Activated T-cell treated with anti-CD3 and anti-CD28 coated beads for 48 hours (primary cell): ENCODE results near the gene CFAP97D2.

Experiments
- DNase-seq: peaks from one replicate; pipeline ENCODE4 v3.0.0-alpha.2; 2020; ENCODE audit warnings: low read depth

The CFAP97D2 gene

DNA sequence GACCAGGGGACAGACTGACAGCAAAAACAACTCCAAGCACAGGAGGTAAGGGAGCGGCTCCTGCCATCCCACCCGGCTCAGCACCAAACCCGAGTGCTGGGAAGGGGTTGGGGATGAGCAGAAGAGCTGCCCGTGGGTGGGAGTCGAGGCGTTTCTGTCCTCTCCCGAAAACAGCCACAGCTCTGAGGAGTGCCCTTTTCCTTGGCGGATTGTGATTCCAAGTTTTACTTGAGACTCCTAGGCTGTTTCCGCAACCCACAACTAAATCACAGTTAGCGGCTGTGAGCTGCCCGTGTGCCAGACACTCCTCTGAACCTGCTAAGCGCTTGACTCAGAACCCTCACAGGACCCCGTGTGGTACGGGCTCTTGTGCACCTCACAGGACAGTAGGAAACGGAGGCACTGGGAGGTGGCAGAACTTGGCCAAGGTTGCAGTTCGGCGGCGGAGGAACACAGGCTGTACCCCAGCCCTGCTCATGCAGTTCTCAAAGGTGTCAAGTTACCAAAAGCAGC lies 21.4 kb downstream of the CFAP97D2 start:
- DNase-seq = no peak

DNA sequence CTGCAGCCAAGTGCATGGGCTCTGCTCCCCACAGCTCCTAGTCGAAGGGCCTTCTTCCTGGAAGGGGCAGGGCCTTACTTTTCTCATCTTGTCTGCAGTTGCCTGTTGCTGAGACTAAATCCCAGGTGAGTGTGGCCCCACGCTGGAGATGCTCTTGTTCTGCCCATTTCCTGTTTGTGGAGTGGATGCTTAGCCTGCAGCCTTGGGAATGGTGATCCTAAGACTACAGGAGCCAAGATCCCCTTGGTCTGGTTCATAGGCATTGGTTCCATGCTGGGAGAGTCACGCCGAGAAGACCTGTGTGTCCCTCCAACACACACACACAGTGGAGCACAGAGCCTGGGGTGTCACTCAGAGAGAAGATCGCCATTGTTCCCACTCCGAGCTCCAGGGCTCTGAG lies 23.5 kb downstream of the CFAP97D2 start:
- DNase-seq = no peak

DNA sequence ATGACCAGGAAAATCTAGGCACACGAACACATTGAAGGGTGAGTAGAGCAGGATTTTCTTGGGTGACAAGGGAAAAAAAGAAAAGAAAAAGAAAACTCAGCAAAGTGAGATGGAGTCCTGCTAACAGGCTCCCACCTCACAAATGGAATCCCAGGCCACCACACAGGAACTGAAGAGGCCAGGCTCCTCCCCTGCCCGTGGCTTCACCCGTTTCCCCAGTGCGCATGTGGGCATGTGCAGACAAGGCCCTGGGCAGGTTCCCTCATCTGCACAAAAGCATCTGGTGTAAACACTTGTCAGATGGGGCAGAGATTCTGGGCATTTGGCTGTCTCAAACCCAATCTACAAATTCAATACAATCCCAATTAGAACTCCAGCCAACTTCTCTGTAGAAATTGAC lies 24.5 kb downstream of the CFAP97D2 start:
- DNase-seq = no peak

DNA sequence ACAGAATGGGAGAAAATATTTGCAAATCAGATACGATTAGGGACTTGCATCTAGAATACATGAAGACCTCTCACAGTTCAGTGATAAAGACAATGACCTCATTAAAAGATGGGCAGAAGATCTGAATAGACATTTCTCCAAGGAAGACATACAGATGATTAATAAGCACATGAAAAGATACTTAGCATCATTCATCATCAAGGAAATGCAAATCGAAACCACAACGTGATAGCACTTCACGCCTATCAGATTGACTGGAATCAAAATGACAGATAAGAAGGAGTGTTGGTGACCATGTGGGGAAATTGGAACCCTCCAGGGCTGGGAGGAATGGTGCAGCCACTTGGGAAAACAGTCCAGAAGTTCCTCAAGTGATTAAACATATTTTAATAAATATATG lies 25.8 kb downstream of the CFAP97D2 start:
- DNase-seq = no peak

DNA sequence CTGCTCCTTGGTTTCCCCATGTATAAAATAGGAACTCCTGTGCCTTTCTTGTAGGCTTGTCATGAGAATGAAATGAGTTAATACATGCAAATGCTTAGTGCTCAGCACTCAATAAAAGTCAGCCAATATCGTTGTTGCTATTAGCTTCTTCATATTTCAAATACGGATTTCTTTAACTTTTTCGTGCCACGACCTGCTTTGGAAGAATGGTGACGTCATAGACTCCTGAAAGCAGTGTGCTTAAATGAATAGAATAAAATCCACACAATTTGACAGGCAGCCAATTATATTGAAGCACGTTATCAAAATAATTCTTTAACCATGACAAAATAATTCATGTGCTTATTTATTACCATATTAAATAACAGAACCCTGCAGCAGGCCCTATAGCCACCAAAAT lies 29.1 kb downstream of the CFAP97D2 start:
- no peak for DNase-seq

DNA sequence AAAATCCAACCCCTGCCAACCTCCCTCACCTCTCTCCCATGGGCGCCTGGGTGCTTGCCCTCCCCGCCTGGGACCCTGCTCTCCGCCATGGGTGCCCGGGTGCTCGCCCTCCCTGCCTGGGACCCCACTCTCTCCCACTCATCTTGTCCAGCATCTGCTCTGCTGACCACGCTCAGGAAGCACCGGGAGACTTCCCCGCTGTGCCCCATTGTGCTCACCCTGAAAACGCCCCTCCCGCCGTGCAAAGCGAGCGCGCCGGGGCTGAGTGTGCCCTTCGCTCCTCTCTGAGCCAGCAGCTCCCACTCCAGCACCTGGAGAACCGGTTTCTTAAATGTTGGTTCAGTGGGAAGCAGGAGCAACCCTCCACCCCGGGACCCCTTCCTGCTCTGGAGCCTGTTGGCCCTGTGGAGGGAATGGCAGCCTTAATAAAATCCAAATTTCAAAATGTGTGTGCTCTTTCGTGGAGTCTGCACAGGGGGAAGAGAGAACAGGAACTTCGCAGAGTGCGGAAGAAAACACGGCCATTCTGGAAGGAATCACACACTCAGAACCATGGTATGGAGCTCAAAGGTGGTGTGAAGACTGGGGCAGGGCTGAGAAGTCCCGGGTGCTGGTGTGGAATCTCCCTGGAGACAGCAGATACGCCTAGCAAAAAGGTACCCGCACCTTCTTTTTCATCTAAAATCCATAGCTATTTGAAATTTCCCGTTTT lies 32.5 kb downstream of the CFAP97D2 start:
- no peak for DNase-seq

DNA sequence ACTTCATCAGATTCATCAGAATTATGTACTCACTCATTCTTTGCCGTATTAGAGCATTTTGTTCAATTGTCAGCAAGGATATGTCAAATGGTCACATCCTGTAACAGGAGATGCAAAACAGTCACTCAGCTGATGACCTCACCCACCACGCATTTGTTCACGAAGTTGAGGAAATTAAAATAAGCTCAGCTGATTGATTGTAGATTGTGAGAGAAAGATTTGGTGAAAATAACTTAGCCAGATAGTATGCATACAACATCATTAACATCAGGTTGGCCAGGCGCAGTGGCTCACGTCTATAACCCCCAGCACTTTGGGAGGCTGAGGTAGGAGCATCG lies 33.1 kb downstream of the CFAP97D2 start:
- DNase-seq = no peak

DNA sequence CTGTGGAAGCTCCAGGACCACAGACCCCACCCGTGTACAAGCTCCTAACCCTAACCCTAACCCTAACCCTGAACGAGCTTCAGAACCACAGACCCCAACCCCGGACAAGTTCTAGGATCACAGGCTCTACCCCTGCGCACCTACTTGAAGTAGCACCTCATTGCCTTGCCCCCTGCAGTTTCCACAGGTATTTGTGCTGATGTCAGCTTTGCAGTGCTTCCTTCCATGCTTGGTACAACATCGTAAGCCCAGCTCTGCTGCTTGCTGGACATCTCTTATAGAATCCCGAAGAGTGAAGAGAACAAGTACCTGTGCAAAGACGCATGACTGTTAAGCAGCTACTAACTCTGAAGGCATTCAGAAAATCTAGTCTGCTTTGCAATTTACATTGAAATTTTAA lies 34.9 kb downstream of the CFAP97D2 start:
- no peak for DNase-seq

DNA sequence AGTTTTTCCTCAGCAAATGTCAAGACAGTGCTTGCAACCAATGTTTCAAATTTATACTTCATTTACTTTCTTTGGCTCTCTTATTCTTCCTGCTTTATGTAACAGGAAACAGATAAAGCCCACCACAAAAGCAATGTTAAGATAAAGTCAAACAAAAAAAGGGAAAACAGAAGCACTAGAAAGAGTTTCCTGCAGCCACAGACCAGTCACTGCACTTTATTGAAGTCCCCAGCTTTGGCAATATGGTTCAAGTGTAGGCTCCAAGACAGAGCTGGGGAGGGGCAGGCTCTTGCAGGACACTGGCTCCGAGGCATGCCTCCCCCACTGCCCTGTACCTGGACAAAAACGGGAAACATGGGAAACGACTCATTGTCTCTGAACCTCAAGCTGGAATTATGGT lies 40.3 kb downstream of the CFAP97D2 start:
- no peak for DNase-seq

DNA sequence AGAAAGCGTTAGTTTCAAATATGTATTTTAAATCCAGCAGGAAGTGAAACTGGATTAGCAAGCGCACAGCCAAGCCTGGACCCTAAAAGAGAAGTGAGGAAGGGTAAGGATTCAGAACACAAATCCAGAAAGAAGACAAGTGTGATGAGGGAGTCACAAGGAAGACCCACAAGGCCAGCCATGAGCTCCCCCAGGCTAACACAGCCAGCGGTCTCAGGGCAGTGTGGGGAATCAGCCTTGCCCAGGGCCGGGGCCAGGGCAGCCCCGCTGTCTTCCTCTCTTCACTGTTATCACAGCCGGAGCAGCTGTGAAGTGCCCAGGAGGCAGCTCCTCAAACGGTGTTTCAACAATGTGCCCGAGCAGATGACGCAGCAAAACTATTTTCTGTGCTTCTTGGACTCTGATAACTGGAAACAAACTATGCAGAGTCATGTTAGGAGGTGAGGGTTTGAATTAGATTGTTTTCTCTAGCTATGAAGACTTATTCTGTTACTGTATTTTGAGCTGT lies 43.5 kb downstream of the CFAP97D2 start:
- DNase-seq = no peak

DNA sequence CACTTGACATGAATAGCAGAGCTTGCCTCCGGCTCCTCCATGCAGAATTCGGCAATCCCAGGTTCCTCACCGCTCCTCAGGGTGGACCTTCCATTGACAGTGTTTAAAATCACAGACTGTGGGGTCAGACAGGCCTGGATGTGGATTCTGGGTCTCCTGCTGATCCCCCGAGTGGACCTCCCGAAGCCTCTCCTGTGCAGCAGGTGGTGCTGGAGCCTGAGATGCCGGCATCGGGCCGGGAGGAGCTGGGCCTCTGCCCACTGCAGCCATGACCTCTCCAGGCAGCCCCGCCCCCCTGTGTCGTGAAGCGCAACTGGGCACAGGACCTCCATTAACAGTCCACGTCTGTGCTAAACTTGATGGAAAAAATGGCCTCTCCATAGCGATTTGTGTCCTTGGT lies 45.1 kb downstream of the CFAP97D2 start:
- DNase-seq = no peak

DNA sequence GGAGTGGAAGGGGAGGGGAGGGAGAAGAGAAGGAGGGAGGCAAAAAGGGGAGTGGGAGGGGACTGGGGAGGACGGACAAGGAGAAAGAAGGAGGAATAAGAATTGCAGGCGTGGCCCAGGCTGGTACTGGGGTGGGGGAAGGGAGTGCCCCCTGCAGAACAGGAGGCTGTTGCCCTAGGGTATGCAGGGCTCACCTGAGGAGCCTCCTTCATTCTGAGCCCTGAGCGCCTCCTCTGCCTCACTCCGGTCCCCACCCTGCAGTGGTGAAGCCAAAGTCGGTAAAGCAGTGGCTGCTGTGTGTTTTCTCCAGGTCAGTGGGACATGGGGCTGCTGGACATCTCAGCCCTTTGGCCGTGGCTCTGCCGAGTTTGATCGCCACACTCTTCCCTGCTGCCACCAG lies 46.6 kb downstream of the CFAP97D2 start:
- DNase-seq = no peak

DNA sequence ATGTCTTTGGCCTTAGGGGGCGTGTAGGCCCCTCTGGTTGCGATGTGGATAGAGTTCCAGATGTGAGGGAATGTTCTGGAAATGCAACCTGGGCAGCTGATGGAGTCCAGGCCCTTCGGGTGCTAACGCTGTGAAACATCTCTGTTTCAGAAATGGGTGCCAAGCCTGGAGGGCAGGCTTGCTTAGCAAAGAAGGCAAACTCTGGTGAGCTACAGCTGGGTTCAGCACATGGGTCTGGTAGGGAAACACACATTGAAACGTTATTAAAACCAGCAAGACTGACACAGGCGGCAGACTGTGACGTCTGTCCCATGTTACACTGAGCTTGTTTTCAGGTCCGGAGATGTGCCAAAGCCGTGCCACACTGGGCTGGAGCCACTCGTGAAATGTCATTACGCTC lies 47.0 kb downstream of the CFAP97D2 start:
- DNase-seq = no peak

DNA sequence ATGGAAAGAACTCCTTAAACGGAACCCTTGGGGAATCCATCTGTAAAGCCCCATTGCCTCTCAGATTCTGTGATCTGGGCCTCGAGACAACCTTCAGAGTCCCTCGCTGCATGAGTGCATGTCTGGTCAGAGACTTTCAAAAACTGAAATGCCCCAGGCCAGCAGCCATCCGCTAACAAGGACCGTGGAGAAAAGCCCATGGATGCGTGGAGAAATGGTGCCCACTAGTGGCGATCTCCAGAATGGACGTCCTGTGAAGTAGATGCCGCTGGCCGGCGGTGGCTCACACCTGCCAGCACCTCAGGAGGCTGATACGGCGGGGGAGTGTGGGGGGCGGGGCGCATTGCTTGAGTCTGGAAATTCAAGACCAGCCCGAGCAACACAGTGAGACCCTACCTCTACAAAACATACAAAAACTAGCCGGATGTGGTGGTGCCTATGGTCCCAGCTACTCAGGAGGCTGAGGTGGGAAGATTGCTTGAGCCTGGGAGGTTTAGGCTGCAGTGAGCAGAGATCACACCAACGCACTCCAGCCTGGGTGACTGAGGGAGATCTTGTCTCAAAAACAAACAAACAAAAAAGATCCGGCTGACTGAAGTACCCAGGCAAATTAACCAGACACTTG lies 47.8 kb downstream of the CFAP97D2 start:
- DNase-seq = peak; percentile 81

DNA sequence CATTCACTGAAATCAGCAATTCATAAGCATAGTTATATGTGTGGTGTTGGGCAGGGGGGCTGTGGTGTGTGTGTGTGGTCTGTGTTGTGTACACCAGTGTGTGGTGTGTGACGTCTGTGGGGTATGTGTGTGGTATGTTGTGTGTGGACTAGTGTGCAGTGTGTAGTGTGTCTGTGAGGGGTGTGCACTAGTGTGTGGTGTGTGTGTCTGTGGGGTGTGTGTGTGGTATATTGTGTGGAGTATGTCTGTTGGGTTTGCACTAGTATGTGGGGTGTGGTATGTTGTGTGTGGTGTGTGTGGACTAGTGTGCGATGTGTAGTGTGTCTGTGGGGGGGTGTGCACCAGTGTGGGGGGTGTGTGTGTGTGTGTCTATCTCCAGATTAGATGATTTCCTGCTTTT lies 48.5 kb downstream of the CFAP97D2 start:
- DNase-seq = no peak

DNA sequence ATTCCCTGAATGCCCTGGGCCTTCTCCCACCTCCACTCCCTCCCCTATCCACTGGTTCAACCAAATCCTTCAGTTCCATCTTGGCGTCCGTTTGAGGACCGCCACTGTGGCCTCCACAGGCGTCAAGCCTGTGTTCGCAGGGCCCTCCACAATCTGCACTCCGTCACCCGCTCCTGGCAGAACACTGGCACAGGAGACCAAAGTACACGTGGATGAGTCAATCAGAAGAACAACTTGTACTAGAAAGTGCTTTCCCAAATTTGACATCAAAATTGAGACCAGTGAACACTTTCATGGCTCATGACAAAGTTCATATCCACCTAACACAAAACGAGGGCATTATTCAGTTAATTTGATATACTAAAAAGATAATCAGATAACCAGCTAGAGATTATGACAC lies 49.1 kb downstream of the CFAP97D2 start:
- no peak for DNase-seq

DNA sequence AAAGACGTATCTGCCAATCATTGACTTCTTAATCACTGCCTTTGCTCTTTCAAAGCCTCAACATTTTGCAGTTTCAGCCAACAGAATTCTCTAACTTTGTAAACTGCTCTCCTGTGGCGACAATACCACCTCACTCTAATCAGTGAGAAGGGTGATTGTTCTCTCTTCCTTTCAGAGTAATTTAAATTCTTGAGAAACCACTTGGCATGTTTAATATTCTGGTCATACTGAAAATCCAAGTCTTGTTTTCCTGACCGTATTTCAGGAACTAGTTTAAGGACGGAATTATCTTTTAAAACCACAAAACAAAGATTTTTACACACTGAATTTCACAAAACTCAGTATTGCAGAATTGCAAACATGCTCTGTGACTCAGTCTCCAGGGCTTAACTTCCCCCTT lies 50.4 kb downstream of the CFAP97D2 start:
- no peak for DNase-seq

DNA sequence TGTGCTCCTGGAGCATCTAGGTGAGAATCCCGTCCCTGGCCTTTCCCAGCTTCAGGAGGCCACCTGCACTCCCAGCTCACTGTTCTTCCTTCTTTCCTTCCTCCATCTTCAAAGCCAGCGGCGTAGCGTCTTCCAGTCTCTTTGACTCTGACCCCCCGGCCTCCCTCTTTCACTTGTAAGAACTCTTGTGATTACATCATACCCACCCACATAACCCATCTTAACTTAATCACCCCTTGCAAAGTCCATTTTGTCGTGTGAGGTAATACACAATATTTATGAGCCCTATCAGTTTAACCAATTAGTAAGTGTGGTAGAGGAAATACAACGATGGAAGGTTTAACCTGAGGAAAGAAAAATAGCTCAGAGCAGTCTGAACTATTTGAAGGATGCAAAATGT lies 51.1 kb downstream of the CFAP97D2 start:
- DNase-seq = no peak

DNA sequence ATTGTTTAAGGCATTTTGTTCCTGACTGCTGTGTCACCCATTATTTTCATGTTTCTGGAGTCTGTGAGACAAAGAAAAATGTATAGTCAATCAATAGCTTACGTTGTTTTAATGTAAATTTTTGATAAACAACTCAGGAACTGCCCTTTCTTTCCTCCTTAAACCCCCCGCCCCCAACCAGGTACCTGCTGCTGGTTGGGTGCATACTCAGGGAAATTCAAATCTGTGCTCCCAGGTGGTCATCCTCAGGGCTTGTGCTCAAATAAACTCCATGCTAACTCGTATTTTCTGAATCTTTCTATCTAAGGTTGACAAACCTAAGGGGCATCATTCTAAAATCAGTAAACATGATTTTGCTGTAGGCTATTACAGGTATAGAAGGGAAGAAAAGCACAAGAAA lies 51.5 kb downstream of the CFAP97D2 start:
- no peak for DNase-seq

DNA sequence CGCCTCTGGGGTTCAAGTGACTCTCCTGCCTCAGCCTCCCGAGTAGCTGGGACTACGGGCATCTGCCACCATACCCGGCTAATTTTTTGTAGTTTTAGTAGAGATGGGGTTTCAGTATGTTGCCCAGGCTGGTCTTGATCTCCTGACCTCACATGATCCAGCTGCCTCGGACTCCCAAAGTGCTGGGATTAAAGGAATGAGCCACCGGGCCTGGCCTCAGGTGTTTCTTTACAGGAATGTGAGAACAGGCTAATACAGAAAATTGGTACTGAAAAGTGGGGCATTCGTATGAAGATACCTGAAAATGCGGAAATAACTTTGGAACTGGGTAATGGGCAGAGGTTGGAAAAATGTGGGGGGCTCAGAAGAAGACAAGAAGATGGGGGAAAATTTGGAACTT lies 52.8 kb downstream of the CFAP97D2 start:
- DNase-seq = no peak

DNA sequence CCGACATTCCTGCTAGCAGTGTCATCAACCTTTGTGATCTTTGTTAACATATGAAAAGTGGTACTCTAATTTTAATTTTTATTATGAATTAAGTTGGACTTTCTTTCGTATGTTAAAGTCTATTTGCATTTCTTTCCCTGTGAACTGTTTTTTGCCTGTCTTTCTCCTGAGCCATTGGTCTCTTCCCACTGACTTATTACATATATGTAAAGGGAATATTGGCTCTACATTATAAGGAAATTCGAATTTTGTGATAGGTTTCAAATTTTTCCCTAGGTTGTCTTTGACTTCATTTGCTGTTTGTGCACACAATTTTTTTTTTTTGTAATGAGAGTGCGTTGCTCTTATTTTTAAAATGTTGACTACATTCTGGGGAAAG lies 55.2 kb downstream of the CFAP97D2 start:
- DNase-seq = no peak

DNA sequence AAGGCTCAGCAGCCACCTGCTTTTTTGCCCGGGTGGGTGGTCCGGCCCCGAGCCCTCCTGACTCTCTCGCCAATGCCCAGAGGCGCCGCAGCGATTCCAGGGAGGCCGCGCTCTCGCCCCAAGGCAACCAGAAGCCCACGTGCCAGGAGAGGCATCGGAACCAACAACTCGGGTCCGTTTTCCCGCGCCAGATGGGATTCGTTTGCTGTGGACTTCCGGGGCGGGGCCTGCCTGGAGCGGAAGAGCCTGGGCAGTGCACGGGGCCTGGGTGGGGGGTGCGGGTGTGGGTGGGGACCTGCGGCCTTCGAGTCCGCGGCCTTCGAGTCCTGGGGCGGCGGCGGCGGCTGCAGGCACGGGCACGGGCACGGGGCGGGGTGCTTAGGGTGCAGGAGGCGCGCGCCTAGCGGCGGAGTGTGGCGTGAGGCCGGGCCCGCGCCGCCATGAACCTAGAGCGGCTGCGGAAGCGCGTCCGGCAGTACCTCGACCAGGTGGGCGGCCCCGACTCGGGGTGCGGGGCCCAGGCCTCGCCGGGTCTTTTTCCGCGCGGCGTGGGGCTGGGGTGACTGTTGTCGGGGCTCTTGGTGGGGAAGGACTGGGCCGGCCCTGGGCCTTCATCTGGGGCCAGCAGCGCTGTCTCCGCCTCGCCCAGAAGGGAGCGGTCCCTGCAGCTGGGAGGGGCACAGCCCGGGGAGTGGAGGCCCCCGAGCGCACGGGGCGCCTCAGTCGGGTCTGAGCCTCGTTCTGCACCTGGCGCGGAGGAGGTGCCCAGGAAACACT lies 55.8 kb downstream of the CFAP97D2 start, which contains the start of gene CDC16:
CDC16 (plus strand) TSS at position 253 of the 777 bp plus-strand sequence; CDS start at position 441, 188 bp downstream.
- peak; percentile 90 for DNase-seq

DNA sequence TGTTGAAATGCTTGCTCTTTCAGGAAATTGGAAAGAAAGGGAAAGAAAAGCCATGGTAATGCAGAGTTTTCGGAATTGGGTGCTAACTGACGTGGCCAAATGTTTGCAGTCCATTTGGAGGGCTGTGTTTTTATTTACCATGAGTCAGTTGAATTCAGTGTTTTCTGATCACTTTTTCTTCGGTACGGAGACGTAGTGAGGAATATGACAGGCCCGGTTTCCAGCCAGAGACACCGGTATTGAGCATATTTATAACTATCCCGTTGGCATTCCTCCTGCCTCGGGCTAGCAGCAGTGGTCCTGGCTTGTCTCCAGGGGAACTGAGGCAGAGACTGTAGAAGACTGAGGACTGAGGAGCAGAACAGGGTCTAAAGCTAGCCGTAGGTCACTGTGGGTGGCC lies 56.6 kb downstream of the CFAP97D2 start:
- DNase-seq = no peak
